HEK293 (cell line): ENCODE data around the gene CD74.

Source experiments
- CTCF ChIA-PET: fragments of 350-600 bp; formaldehyde crosslinking; extraction: SDS; loops from one replicate; lab custom pipeline; 2021; ENCODE audit warnings: antibody characterized with exemption; lab: Yijun Ruan, JAX
- POLR2A ChIA-PET: fragments of 300-600 bp; formaldehyde crosslinking; extraction: SDS; loops from one replicate; lab custom pipeline; 2020; ENCODE audit warnings: antibody characterized with exemption, inconsistent platforms; lab: Yijun Ruan, JAX
- H3K27ac ChIP-seq: fragments of 200-500 bp; sonication (Bioruptor generic); 2 replicates; pipeline ENCODE4 v1.5.1; 2014; ENCODE audit warnings: low read depth, low read length, control low read depth, inconsistent platforms; ENCODE audit errors: extremely low read depth
- H3K36me3 ChIP-seq, 2 experiments: fragments of 200-500 bp in 1 of 2; sonication (Bioruptor generic) in 1 of 2; 1 replicate in 1 of 2; 2 replicates in 1 of 2; pipeline ENCODE4 v1.5.1; 2014 to 2017; ENCODE audit warnings: inconsistent platforms in 2 of 2, low read length in 2 of 2; ENCODE audit not compliant: control insufficient read depth in 2 of 2, insufficient read depth in 1 of 2
- H3K4me1 ChIP-seq: fragments of 200-500 bp; sonication (Bioruptor generic); 2 replicates; pipeline ENCODE4 v1.5.1; 2014; ENCODE audit warnings: mild to moderate bottlenecking, low read length, inconsistent platforms; ENCODE audit not compliant: control insufficient read depth, insufficient read depth
- H3K4me3 ChIP-seq: 2 replicates; pipeline ENCODE4 v1.5.1; 2011; ENCODE audit warnings: low read depth, mild to moderate bottlenecking, control low read depth, low read length, moderate library complexity
- H3K9me3 ChIP-seq: fragments of 200-500 bp; sonication (Bioruptor generic); 2 replicates; pipeline ENCODE4 v1.5.1; 2014; ENCODE audit warnings: low read depth, low read length, inconsistent platforms; ENCODE audit not compliant: control insufficient read depth, insufficient read depth
- GLI4 ChIP-seq: fragments of 450-650 bp; formaldehyde crosslinking; IDR thresholded peaks from 2 replicates; pipeline ENCODE4 v1.5.1; 2016; ENCODE audit warnings: missing biosample characterization, missing genetic modification characterization
- GLIS1 ChIP-seq: fragments of 450-650 bp; formaldehyde crosslinking; IDR thresholded peaks from 2 replicates; pipeline ENCODE4 v1.5.1; 2016; ENCODE audit warnings: missing biosample characterization, missing genetic modification characterization
- PBX3 ChIP-seq: sonication (generic); formaldehyde crosslinking; IDR thresholded peaks from 2 replicates; pipeline ENCODE4 v1.8.1; 2022; ENCODE audit warnings: mild to moderate bottlenecking, moderate library complexity, missing genetic modification reagents
- PRDM6 ChIP-seq: fragments of 450-650 bp; formaldehyde crosslinking; IDR thresholded peaks from 2 replicates; pipeline ENCODE4 v1.5.1; 2017; ENCODE audit warnings: missing biosample characterization, missing genetic modification characterization
- SP3 ChIP-seq: fragments of 450-650 bp; formaldehyde crosslinking; IDR thresholded peaks from 2 replicates; pipeline ENCODE4 v1.5.1; 2016; ENCODE audit warnings: missing biosample characterization, missing genetic modification characterization
- ZBTB17 ChIP-seq: fragments of 450-650 bp; formaldehyde crosslinking; IDR thresholded peaks from 2 replicates; pipeline ENCODE4 v1.5.1; 2016; ENCODE audit warnings: missing biosample characterization, missing genetic modification characterization
- ZFP69B ChIP-seq: fragments of 450-650 bp; formaldehyde crosslinking; IDR thresholded peaks from 2 replicates; pipeline ENCODE4 v1.5.1; 2016; ENCODE audit warnings: missing biosample characterization, missing genetic modification characterization
- ZNF121 ChIP-seq: fragments of 450-650 bp; formaldehyde crosslinking; IDR thresholded peaks from 2 replicates; pipeline ENCODE4 v1.5.1; 2016; ENCODE audit warnings: missing biosample characterization, missing genetic modification characterization
- ZNF133 ChIP-seq: fragments of 450-650 bp; formaldehyde crosslinking; IDR thresholded peaks from 2 replicates; pipeline ENCODE4 v1.5.1; 2016; ENCODE audit warnings: missing biosample characterization, missing genetic modification characterization
- ZNF140 ChIP-seq: fragments of 450-650 bp; formaldehyde crosslinking; IDR thresholded peaks from 2 replicates; pipeline ENCODE4 v1.5.1; 2016; ENCODE audit warnings: missing biosample characterization, missing genetic modification characterization
- ZNF221 ChIP-seq: fragments of 450-650 bp; formaldehyde crosslinking; IDR thresholded peaks from 2 replicates; pipeline ENCODE4 v1.5.1; 2017; ENCODE audit warnings: missing biosample characterization, missing genetic modification characterization, borderline replicate concordance
- ZNF350 ChIP-seq: fragments of 450-650 bp; formaldehyde crosslinking; IDR thresholded peaks from 2 replicates; pipeline ENCODE4 v1.5.0; 2017; ENCODE audit warnings: missing biosample characterization, mild to moderate bottlenecking, missing genetic modification characterization
- ZNF394 ChIP-seq: fragments of 450-650 bp; formaldehyde crosslinking; IDR thresholded peaks from 2 replicates; pipeline ENCODE4 v1.5.1; 2016; ENCODE audit warnings: missing biosample characterization, missing genetic modification characterization, mild to moderate bottlenecking, moderate library complexity, borderline replicate concordance
- ZNF510 ChIP-seq: fragments of 450-650 bp; formaldehyde crosslinking; IDR thresholded peaks from 2 replicates; pipeline ENCODE4 v1.5.1; 2018; ENCODE audit warnings: mild to moderate bottlenecking, missing genetic modification characterization, missing biosample characterization; ENCODE audit not compliant: insufficient replicate concordance
- ZNF530 ChIP-seq: fragments of 450-650 bp; formaldehyde crosslinking; IDR thresholded peaks from 2 replicates; pipeline ENCODE4 v1.5.1; 2016; ENCODE audit warnings: low read depth, missing biosample characterization, missing genetic modification characterization
- ZNF544 ChIP-seq: fragments of 450-650 bp; formaldehyde crosslinking; IDR thresholded peaks from 2 replicates; pipeline ENCODE4 v1.5.0; 2017; ENCODE audit warnings: missing biosample characterization, missing genetic modification characterization
- ZNF677 ChIP-seq: fragments of 450-650 bp; IDR thresholded peaks from 2 replicates; pipeline ENCODE4 v1.5.0; 2018; ENCODE audit warnings: missing biosample characterization, mild to moderate bottlenecking, missing genetic modification characterization, moderate library complexity
- ZNF776 ChIP-seq: fragments of 450-650 bp; formaldehyde crosslinking; IDR thresholded peaks from 2 replicates; pipeline ENCODE4 v1.5.0; 2017; ENCODE audit warnings: missing biosample characterization, missing genetic modification characterization, borderline replicate concordance
- ZSCAN16 ChIP-seq: fragments of 450-650 bp; formaldehyde crosslinking; IDR thresholded peaks from 2 replicates; pipeline ENCODE4 v1.5.1; 2016; ENCODE audit warnings: missing biosample characterization, missing genetic modification characterization
- TF ChIP-seq, protein P1 (sequence below): fragments of 450-650 bp; formaldehyde crosslinking; IDR thresholded peaks from 2 replicates; pipeline ENCODE4 v1.5.1; 2016; ENCODE audit warnings: missing biosample characterization, missing genetic modification characterization, borderline replicate concordance
- TF ChIP-seq, protein P2 (sequence below): fragments of 450-650 bp; formaldehyde crosslinking; IDR thresholded peaks from 2 replicates; pipeline ENCODE4 v1.5.1; 2017; ENCODE audit warnings: missing biosample characterization, missing genetic modification characterization
- TF ChIP-seq, protein P3 (sequence below): fragments of 450-650 bp; formaldehyde crosslinking; IDR thresholded peaks from 2 replicates; pipeline ENCODE4 v1.5.1; 2017; ENCODE audit warnings: missing biosample characterization, missing genetic modification characterization

CD74 gene

GRCh38 chr5:150361301-150361700 lies 51.4 kb downstream of the CD74 start (continued):
- TF ChIP-seq, protein P1, sequence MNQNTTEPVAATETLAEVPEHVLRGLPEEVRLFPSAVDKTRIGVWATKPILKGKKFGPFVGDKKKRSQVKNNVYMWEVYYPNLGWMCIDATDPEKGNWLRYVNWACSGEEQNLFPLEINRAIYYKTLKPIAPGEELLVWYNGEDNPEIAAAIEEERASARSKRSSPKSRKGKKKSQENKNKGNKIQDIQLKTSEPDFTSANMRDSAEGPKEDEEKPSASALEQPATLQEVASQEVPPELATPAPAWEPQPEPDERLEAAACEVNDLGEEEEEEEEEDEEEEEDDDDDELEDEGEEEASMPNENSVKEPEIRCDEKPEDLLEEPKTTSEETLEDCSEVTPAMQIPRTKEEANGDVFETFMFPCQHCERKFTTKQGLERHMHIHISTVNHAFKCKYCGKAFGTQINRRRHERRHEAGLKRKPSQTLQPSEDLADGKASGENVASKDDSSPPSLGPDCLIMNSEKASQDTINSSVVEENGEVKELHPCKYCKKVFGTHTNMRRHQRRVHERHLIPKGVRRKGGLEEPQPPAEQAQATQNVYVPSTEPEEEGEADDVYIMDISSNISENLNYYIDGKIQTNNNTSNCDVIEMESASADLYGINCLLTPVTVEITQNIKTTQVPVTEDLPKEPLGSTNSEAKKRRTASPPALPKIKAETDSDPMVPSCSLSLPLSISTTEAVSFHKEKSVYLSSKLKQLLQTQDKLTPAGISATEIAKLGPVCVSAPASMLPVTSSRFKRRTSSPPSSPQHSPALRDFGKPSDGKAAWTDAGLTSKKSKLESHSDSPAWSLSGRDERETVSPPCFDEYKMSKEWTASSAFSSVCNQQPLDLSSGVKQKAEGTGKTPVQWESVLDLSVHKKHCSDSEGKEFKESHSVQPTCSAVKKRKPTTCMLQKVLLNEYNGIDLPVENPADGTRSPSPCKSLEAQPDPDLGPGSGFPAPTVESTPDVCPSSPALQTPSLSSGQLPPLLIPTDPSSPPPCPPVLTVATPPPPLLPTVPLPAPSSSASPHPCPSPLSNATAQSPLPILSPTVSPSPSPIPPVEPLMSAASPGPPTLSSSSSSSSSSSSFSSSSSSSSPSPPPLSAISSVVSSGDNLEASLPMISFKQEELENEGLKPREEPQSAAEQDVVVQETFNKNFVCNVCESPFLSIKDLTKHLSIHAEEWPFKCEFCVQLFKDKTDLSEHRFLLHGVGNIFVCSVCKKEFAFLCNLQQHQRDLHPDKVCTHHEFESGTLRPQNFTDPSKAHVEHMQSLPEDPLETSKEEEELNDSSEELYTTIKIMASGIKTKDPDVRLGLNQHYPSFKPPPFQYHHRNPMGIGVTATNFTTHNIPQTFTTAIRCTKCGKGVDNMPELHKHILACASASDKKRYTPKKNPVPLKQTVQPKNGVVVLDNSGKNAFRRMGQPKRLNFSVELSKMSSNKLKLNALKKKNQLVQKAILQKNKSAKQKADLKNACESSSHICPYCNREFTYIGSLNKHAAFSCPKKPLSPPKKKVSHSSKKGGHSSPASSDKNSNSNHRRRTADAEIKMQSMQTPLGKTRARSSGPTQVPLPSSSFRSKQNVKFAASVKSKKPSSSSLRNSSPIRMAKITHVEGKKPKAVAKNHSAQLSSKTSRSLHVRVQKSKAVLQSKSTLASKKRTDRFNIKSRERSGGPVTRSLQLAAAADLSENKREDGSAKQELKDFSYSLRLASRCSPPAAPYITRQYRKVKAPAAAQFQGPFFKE, result no peak
- no peak for TF ChIP-seq ZNF133 (tag by site-specific recombination)

DNA sequence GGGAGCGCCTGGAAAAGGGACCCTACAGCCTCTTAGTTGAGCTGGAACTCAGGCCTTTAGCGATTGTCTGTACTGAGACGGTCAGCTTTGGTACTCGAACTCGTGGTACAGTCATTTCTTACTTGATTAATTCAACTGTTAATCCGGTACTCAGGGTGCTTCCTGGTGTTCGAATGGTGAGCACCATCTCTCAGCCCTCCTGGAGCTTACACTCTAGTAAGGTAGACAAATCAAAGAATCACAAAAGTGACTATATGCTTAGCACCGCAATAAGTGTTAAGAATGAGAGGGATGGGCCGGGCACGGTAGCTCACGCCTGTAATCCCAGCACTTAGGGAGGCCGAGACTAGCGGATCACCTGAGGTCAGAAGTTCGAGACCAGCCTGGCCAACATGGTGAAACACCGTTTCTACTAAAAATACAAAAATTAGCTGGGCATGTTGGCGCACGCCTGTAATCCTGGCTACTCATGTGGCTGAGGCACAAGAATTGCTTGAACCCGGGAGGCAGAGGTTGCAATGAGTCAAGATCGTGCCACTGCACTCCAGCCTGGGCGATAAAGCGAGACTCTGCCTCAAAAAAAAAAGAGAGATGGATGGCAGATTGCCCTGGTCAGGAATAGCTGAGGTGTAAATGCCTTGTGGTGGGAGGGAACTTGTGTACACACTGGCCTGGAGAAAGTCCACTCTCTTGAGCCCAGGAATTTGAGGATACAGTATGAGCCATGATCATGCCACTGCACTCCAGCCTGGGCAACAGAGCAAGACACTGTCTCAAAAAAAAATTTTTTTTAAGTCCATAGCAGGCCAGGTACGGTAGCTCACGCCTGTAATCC lies 54.2 kb downstream of the CD74 start:
- ChIA-PET CTCF (interaction anchor here (0.8 to 1.2 kb wide), 4 partner anchors 53 to 462 kb away, joined by 3 to 4 read pairs (median 4); no protein-coding TSS in a partner anchor), POLR2A (interaction anchor here (0.6 to 1.5 kb wide), 4 partner anchors 39 to 496 kb away, joined by 4 to 5 read pairs (median 4); no protein-coding TSS in a partner anchor)
- no peaks in the 10 kb centered on the region for H3K9me3 ChIP-seq
- H3K36me3 ChIP-seq, result peaks cover 28 to 48% of the 10 kb centered on the region in 2 experiments
- H3K4me3 ChIP-seq, result peak overlapping the region; percentile 92
- H3K27ac ChIP-seq, result peak overlapping the region; percentile 84; the same call in 1 of the 2 replicates
- peaks cover 7% of the 10 kb centered on the region for H3K4me1 ChIP-seq
- TF ChIP-seq PRDM6 (tag by site-specific recombination) (no peak), ZNF530 (tag by site-specific recombination) (no peak), ZNF140 (no peak), ZNF510 (no peak), ZNF677 (tag by site-specific recombination) (no peak), ZNF394 (tag by site-specific recombination) (0 out of 2 replicates have a peak, but pooled peaks have one; percentile 8), ZNF121 (tag by site-specific recombination) (0 out of 2 replicates have a peak, but pooled peaks have one; percentile 19), ZSCAN16 (no peak), ZNF544 (no peak), GLIS1 (tag by site-specific recombination) (no peak), ZBTB17 (tag by site-specific recombination) (peak; percentile 68), ZFP69B (tag by site-specific recombination) (no peak), ZNF350 (tag by site-specific recombination) (no peak), GLI4 (tag by site-specific recombination) (no peak), PBX3 (CRISPR knock-in tag) (no peak), ZNF776 (no peak), ZNF221 (tag by site-specific recombination) (no peak), SP3 (tag by site-specific recombination) (no peak)
- TF ChIP-seq, protein P2, sequence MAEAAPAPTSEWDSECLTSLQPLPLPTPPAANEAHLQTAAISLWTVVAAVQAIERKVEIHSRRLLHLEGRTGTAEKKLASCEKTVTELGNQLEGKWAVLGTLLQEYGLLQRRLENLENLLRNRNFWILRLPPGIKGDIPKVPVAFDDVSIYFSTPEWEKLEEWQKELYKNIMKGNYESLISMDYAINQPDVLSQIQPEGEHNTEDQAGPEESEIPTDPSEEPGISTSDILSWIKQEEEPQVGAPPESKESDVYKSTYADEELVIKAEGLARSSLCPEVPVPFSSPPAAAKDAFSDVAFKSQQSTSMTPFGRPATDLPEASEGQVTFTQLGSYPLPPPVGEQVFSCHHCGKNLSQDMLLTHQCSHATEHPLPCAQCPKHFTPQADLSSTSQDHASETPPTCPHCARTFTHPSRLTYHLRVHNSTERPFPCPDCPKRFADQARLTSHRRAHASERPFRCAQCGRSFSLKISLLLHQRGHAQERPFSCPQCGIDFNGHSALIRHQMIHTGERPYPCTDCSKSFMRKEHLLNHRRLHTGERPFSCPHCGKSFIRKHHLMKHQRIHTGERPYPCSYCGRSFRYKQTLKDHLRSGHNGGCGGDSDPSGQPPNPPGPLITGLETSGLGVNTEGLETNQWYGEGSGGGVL (tag by site-specific recombination), result no peak
- TF ChIP-seq, protein P3, sequence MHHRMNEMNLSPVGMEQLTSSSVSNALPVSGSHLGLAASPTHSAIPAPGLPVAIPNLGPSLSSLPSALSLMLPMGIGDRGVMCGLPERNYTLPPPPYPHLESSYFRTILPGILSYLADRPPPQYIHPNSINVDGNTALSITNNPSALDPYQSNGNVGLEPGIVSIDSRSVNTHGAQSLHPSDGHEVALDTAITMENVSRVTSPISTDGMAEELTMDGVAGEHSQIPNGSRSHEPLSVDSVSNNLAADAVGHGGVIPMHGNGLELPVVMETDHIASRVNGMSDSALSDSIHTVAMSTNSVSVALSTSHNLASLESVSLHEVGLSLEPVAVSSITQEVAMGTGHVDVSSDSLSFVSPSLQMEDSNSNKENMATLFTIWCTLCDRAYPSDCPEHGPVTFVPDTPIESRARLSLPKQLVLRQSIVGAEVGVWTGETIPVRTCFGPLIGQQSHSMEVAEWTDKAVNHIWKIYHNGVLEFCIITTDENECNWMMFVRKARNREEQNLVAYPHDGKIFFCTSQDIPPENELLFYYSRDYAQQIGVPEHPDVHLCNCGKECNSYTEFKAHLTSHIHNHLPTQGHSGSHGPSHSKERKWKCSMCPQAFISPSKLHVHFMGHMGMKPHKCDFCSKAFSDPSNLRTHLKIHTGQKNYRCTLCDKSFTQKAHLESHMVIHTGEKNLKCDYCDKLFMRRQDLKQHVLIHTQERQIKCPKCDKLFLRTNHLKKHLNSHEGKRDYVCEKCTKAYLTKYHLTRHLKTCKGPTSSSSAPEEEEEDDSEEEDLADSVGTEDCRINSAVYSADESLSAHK (tag by site-specific recombination), result no peak
